D721Med (cell line): Measurements from ENCODE around the gene SCAPER.

ENCODE experiments used
- DNase-seq: peaks from one replicate; pipeline ENCODE4 v3.0.0; 2011; ENCODE audit warnings: low spot score; ENCODE audit not compliant: insufficient read length
- FAIRE-seq: peaks from 2 replicates; lab custom pipeline; 2011; peaks lifted over from hg19 to GRCh38; lab: Jason Lieb, UNC
- CTCF ChIP-seq: IDR thresholded peaks from 2 replicates; pipeline ENCODE4 v1.5.1; 2012; ENCODE audit warnings: mild to moderate bottlenecking, control low read depth; ENCODE audit not compliant: insufficient read depth; ENCODE audit errors: missing control alignments

Gene SCAPER

GRCh38 chr15:76793162-76793561, 112.0 kb downstream of the SCAPER start:
- TF ChIP-seq CTCF, result no peak
- DNase-seq, result no peak
- FAIRE-seq, result no peak

GRCh38 chr15:76791511-76791910, 113.6 kb downstream of the SCAPER start:
- FAIRE-seq (no peak), DNase-seq (no peak)
- TF ChIP-seq CTCF, result no peak

- no peak for FAIRE-seq
- no peak for TF ChIP-seq CTCF
- no peak for DNase-seq
Measured at GRCh38 chr15:76787273-76787672, 117.9 kb downstream of the SCAPER start.

- FAIRE-seq (no peak), DNase-seq (no peak)
- no peak for TF ChIP-seq CTCF
Measured at GRCh38 chr15:76776969-76777368, 128.2 kb downstream of the SCAPER start.

- TF ChIP-seq CTCF, result no peak
- FAIRE-seq (no peak), DNase-seq (no peak)
Measured at GRCh38 chr15:76776480-76776879, 128.7 kb downstream of the SCAPER start.

- no peak for FAIRE-seq
- DNase-seq, result no peak
- TF ChIP-seq CTCF, result no peak
Measured at GRCh38 chr15:76773234-76773633, 131.9 kb downstream of the SCAPER start.

- TF ChIP-seq CTCF, result no peak
- FAIRE-seq, result no peak
- no peak for DNase-seq
Measured at GRCh38 chr15:76772776-76773175, 132.4 kb downstream of the SCAPER start.
